Measurements from ENCODE around the gene CCDC85B. TPM values are rescaled to one million over a fixed set of nuclear protein-coding genes. Genes with fewer than 3 reads are reported as not detected.

CCDC85B gene
- polyA plus RNA-seq, 1 of the 3 experiments (the other 2 are of a cell fraction), result 52.8 TPM

GRCh38 chr11:65906602-65907001 lies 16.1 kb downstream of the CCDC85B start:
- Histone ChIP-seq H3K9ac (no peak overlapping the region), H3K9me2 (no peaks in the 10 kb centered on the region), H2AFZ (ENCODE audit: low read depth) (0 out of 2 replicates have a peak overlapping the region, but pooled peaks have one; percentile 20), H3F3A (replicated peaks; ENCODE audit: insufficient read depth) (peaks cover 48% of the 10 kb centered on the region), H3K4me1 (ENCODE audit: control insufficient read depth in 1 of 2, insufficient read depth in 2 of 2, low read depth in 1 of 2, low read length in 1 of 2) (peaks cover under 1 to 26% of the 10 kb centered on the region in 2 experiments; a peak in 3 of 4 replicates), H3K27me3 (ENCODE audit: insufficient read depth) (no peaks in the 10 kb centered on the region), H4K20me1 (ENCODE audit: insufficient read depth) (no peaks in the 10 kb centered on the region), H3K27ac (ENCODE audit: low read depth in 2 of 2, low read length in 1 of 2) (no peak overlapping the region), H3K4me3 (ENCODE audit: low read depth in 2 of 2, low read length in 1 of 2) (no peak overlapping the region), H3K36me3 (replicated peaks in 1 of 2; ENCODE audit: control insufficient read depth in 1 of 2, insufficient read depth in 2 of 2, low read length in 1 of 2) (no peaks in the 10 kb centered on the region), H3K4me2 (no peak overlapping the region), H3K9me3 (no peaks in the 10 kb centered on the region), H3K79me2 (ENCODE audit: insufficient read depth) (peaks cover 27% of the 10 kb centered on the region)
- no peak for DNase-seq
- TF ChIP-seq NRF1 (IDR thresholded peaks at IDR 0.05; ENCODE audit: low read depth, low read length) (no peak), FOXJ3 (CRISPR knock-in tag; IDR thresholded peaks at IDR 0.05) (no peak), TAF1 (IDR thresholded peaks at IDR 0.05; ENCODE audit: borderline replicate concordance, low read depth, low read length) (no peak), FOSL2 (IDR thresholded peaks at IDR 0.05; ENCODE audit: borderline replicate concordance, low read depth) (no peak), RCOR1 (IDR thresholded peaks at IDR 0.05; ENCODE audit: low read length) (no peak), JUND (IDR thresholded peaks at IDR 0.05) (no peak), REST (IDR thresholded peaks at IDR 0.05; ENCODE audit: low read depth, low read length) (no peak), POLR2AphosphoS5 (IDR thresholded peaks at IDR 0.05; ENCODE audit: low read depth, low read length) (no peak), TEAD4 (IDR thresholded peaks at IDR 0.05; ENCODE audit: borderline replicate concordance, insufficient read depth) (no peak), MEF2A (IDR thresholded peaks at IDR 0.05; ENCODE audit: borderline replicate concordance, low read depth) (no peak), MAX (IDR thresholded peaks at IDR 0.05; ENCODE audit: low read depth) (no peak), SMC3 (IDR thresholded peaks at IDR 0.05; ENCODE audit: low read depth, low read length) (no peak), TCF12 (IDR thresholded peaks at IDR 0.05) (no peak), RFX5 (IDR thresholded peaks at IDR 0.05; ENCODE audit: low read length) (no peak), EP300 (IDR thresholded peaks at IDR 0.05; ENCODE audit: borderline replicate concordance in 1 of 2, low read depth in 1 of 2, low read length in 1 of 2) (no peak)
- CTCF ChIA-PET, result interaction anchor here (1.1 to 2.5 kb wide), 4 partner anchors 10 to 82 kb away, joined by 3 to 16 read pairs (median 9); partner anchors contain the start of gene FIBP
- POLR2A ChIA-PET, result no interaction called here
- 85% methylated on average over 5 of the region's 5 CpGs for WGBS (ENCODE audit: low lambda C conversion rate)

- no peak overlapping the region for H2AFZ ChIP-seq (ENCODE audit: low read depth)
- H3K27me3 ChIP-seq (ENCODE audit: insufficient read depth), result no peaks in the 10 kb centered on the region
- no peaks in the 10 kb centered on the region for H3K9me2 ChIP-seq
- CTCF ChIA-PET, result interaction anchor here (1.7 to 2.5 kb wide), 2 partner anchors 20 to 82 kb away, joined by 4 to 16 read pairs; partner anchors contain the start of gene FIBP
- WGBS (ENCODE audit: low lambda C conversion rate), result 93% methylated on average over 6 of the region's 6 CpGs
- H3K79me2 ChIP-seq (ENCODE audit: insufficient read depth), result peaks cover 22% of the 10 kb centered on the region
- H3K27ac ChIP-seq (ENCODE audit: low read depth in 2 of 2, low read length in 1 of 2), result no peak overlapping the region
- H3K9ac ChIP-seq, result no peak overlapping the region
- H3K9me3 ChIP-seq, result no peaks in the 10 kb centered on the region
- no peak overlapping the region for H3K4me3 ChIP-seq (ENCODE audit: low read depth in 2 of 2, low read length in 1 of 2)
- H3F3A ChIP-seq (replicated peaks; ENCODE audit: insufficient read depth), result peaks cover 38% of the 10 kb centered on the region
- no peak for DNase-seq
- H3K4me1 ChIP-seq (ENCODE audit: control insufficient read depth in 1 of 2, insufficient read depth in 2 of 2, low read depth in 1 of 2, low read length in 1 of 2), result peaks cover 5 to 27% of the 10 kb centered on the region in 2 experiments; a peak in 3 of 4 replicates
- H4K20me1 ChIP-seq (ENCODE audit: insufficient read depth), result no peaks in the 10 kb centered on the region
- POLR2A ChIA-PET, result no interaction called here
- H3K4me2 ChIP-seq, result no peak overlapping the region
- H3K36me3 ChIP-seq (replicated peaks in 1 of 2; ENCODE audit: control insufficient read depth in 1 of 2, insufficient read depth in 2 of 2, low read length in 1 of 2), result no peaks in the 10 kb centered on the region
- TF ChIP-seq RXRA (IDR thresholded peaks at IDR 0.05; ENCODE audit: borderline replicate concordance, low read depth) (no peak), RCOR1 (IDR thresholded peaks at IDR 0.05; ENCODE audit: low read length) (no peak), TCF12 (IDR thresholded peaks at IDR 0.05) (no peak), SIN3A (IDR thresholded peaks at IDR 0.05; ENCODE audit: borderline replicate concordance, low read depth, low read length) (no peak), GATA2 (CRISPR knock-in tag; IDR thresholded peaks at IDR 0.05) (no peak), REST (IDR thresholded peaks at IDR 0.05; ENCODE audit: low read depth, low read length) (no peak), GABPA (IDR thresholded peaks at IDR 0.05; ENCODE audit: low read depth) (no peak), USF1 (IDR thresholded peaks at IDR 0.05; ENCODE audit: borderline replicate concordance, low read depth) (no peak), NRF1 (IDR thresholded peaks at IDR 0.05; ENCODE audit: low read depth, low read length) (no peak), CHD2 (IDR thresholded peaks at IDR 0.05; ENCODE audit: low read length, partially characterized antibody) (no peak)
Observed at GRCh38 chr11:65907878-65908277, 17.4 kb downstream of the CCDC85B start.

All from SK-N-SH (cell line).